CD14-positive monocyte (primary cell): Measurements from ENCODE around the gene ARHGDIA. TPM values are rescaled to one million over a fixed set of nuclear protein-coding genes. Genes with fewer than 3 reads are reported as not detected.
A peak's percentile ranks its signal among the peaks of the same experiment; 100 is the strongest.

Experiments
- DNase-seq, 3 donors: peaks; one replicate each; pipeline ENCODE4 v3.0.0-alpha.2; 2011 to 2022
- H2AFZ ChIP-seq: 2 replicates; pipeline ENCODE4 v1.6.0; 2012; ENCODE audit warnings: mild to moderate bottlenecking, low read depth, low read length, inconsistent platforms; ENCODE audit not compliant: insufficient read depth, poor library complexity, severe bottlenecking
- H3K27ac ChIP-seq, 2 donors: 1 replicate in 1 of 2; 2 replicates in 1 of 2; pipeline ENCODE4 v1.5.1; 2012 to 2013; ENCODE audit warnings: low read length in 2 of 2, control low read depth in 1 of 2, inconsistent platforms in 1 of 2, low read depth in 1 of 2, mild to moderate bottlenecking in 1 of 2
- H3K27me3 ChIP-seq, 2 donors: one replicate each; pipeline versions ENCODE4 v1.6.0 to v1.6.1; 2011 to 2013; ENCODE audit warnings: low read length in 2 of 2; ENCODE audit not compliant: control insufficient read depth in 2 of 2, insufficient read depth in 2 of 2
- H3K36me3 ChIP-seq, 2 donors: replicated peaks in 1 of 2; 1 replicate in 1 of 2; 2 replicates in 1 of 2; pipeline versions ENCODE4 v1.5.1 to v1.6.1; 2012 to 2013; ENCODE audit warnings: low read length in 2 of 2, control low read depth in 1 of 2, inconsistent platforms in 1 of 2, mild to moderate bottlenecking in 1 of 2; ENCODE audit not compliant: insufficient read depth in 2 of 2, control insufficient read depth in 1 of 2
- H3K4me1 ChIP-seq, 2 donors: 1 replicate in 1 of 2; 2 replicates in 1 of 2; pipeline versions ENCODE4 v1.5.1 to v1.6.1; 2012 to 2013; ENCODE audit warnings: low read length in 2 of 2, control low read depth in 1 of 2, inconsistent platforms in 1 of 2, mild to moderate bottlenecking in 1 of 2, moderate library complexity in 1 of 2; ENCODE audit not compliant: insufficient read depth in 2 of 2, control insufficient read depth in 1 of 2
- H3K4me2 ChIP-seq: replicated peaks from 2 replicates; pipeline ENCODE3; 2012; ENCODE audit warnings: low read length, moderate library complexity, mild to moderate bottlenecking; ENCODE audit not compliant: poor library complexity, severe bottlenecking; ENCODE audit errors: extremely low read depth
- H3K4me3 ChIP-seq, 3 experiments: fragments of 200-600 bp in 1 of 3; sonication (generic) in 1 of 3; replicated peaks in 1 of 3; 1 replicate in 2 of 3; 2 replicates in 1 of 3; pipeline ENCODE4 v1.5.1; 2011 to 2013; ENCODE audit warnings: low read length in 3 of 3, mild to moderate bottlenecking in 3 of 3, control low read depth in 2 of 3, low read depth in 2 of 3, inconsistent platforms in 1 of 3, moderate library complexity in 1 of 3
- H3K79me2 ChIP-seq: 2 replicates; pipeline ENCODE4 v1.6.0; 2012; ENCODE audit warnings: mild to moderate bottlenecking, control low read depth, inconsistent platforms, low read length, moderate library complexity; ENCODE audit not compliant: insufficient read depth
- H3K9ac ChIP-seq: 2 replicates; pipeline ENCODE4 v1.6.0; 2017; ENCODE audit warnings: low read length, mild to moderate bottlenecking; ENCODE audit not compliant: insufficient read depth, poor library complexity, severe bottlenecking
- H3K9me3 ChIP-seq, 2 donors: replicated peaks in 1 of 2; 1 replicate in 1 of 2; 2 replicates in 1 of 2; pipeline versions ENCODE4 v1.5.1 to v1.6.1; 2012 to 2013; ENCODE audit warnings: low read length in 2 of 2, control low read depth in 1 of 2; ENCODE audit not compliant: control insufficient read depth in 1 of 2, insufficient read depth in 1 of 2
- H4K20me1 ChIP-seq: 2 replicates; pipeline ENCODE4 v1.6.0; 2012; ENCODE audit warnings: mild to moderate bottlenecking, low read length, control low read depth, moderate library complexity; ENCODE audit not compliant: insufficient read depth
- H3K27ac Mint-ChIP-seq, 7 donors: one replicate each; pipeline ENCODE4 v1.8.0; 2020; ENCODE audit warnings: mild to moderate bottlenecking in 7 of 7, mixed read lengths in 7 of 7, moderate library complexity in 6 of 7, inconsistent platforms in 2 of 7
- H3K27me3 Mint-ChIP-seq, 3 donors: one replicate each; pipeline ENCODE4 v1.8.0; 2021 to 2022; ENCODE audit warnings: low read depth in 3 of 3, mild to moderate bottlenecking in 3 of 3, mixed read lengths in 3 of 3, moderate library complexity in 3 of 3, inconsistent platforms in 1 of 3
- H3K36me3 Mint-ChIP-seq, 2 donors: one replicate each; pipeline ENCODE4 v1.8.0; 2020; ENCODE audit warnings: mixed read lengths in 2 of 2, inconsistent platforms in 1 of 2, mild to moderate bottlenecking in 1 of 2
- H3K4me1 Mint-ChIP-seq: one replicate; pipeline ENCODE4 v1.8.0; 2020; ENCODE audit warnings: mild to moderate bottlenecking, mixed read lengths
- H3K4me3 Mint-ChIP-seq, 2 donors: one replicate each; pipeline ENCODE4 v1.8.0; 2020; ENCODE audit warnings: mild to moderate bottlenecking in 2 of 2, mixed read lengths in 2 of 2, moderate library complexity in 1 of 2
- H3K9me3 Mint-ChIP-seq, 7 donors: one replicate each; pipeline ENCODE4 v1.8.0; 2020 to 2022; ENCODE audit warnings: mixed read lengths in 7 of 7, mild to moderate bottlenecking in 6 of 7, moderate library complexity in 6 of 7, inconsistent platforms in 2 of 7
- CTCF ChIP-seq: fragments of 200-600 bp; IDR thresholded peaks from one replicate; pipeline ENCODE4 v1.8.0; 2022; ENCODE audit warnings: antibody characterized with exemption, mild to moderate bottlenecking
- WGBS: methylation state at CpG from one replicate; pipeline ENCODE4 v1.1.5; 2013; ENCODE audit warnings: missing lambda C conversion rate; ENCODE audit not compliant: insufficient coverage; 5-methylcytosine and 5-hydroxymethylcytosine counted together
- intact Hi-C, 2 donors: fragments of 100-400 bp; cut with micrococcal nuclease; formaldehyde crosslinking; loops; one replicate each; pipeline versions ENCODE4 v1.15.0 to v1.15.1; 2023
- polyA plus RNA-seq, 3 donors: library from polyadenylated mRNA; depleted of rRNA in 1 of 3; unstranded in 2 of 3; stranded (reverse) in 1 of 3; fragments of 300-500 nt in 2 of 3; fragments of >200 nt in 1 of 3; fragmentation: Illumina TruSeq in 2 of 3; gene quantifications; 1 replicate in 2 of 3; 2 replicates in 1 of 3; pipeline ENCODE4 v1.2.3, GENCODE V29; 2012 to 2021

The ARHGDIA gene
- polyA plus RNA-seq, 3 donors = 86.3 to 477 (median 97.2) TPM

GRCh38 chr17:81866440-81867169 lies 4.5 kb downstream of the ARHGDIA start:
- Histone ChIP-seq H3K4me3 (no peak overlapping the region), H3K36me3 (peaks cover 23 to 24% of the 10 kb centered on the region in 2 donors), H3K4me1 (peaks cover 36 to 55% of the 10 kb centered on the region in 2 donors), H4K20me1 (peaks cover 65% of the 10 kb centered on the region), H3K79me2 (peaks cover 81% of the 10 kb centered on the region), H3K9me3 (no peaks in the 10 kb centered on the region), H3K27me3 (no peaks in the 10 kb centered on the region), H3K4me2 (no peak overlapping the region), H2AFZ (no peak overlapping the region), H3K27ac (peak overlapping the region in 1 of 2 donors; percentile 31), H3K9ac (no peak overlapping the region)
- H3K27ac Mint-ChIP-seq = peak overlapping the region in 5 of 7 donors; percentile 5 to 78 (median 42)
- H3K9me3 Mint-ChIP-seq = no peaks in the 10 kb centered on the region
- intact Hi-C loops = loop anchor here in 1 of 2 donors (10.0 kb wide), 1 partner anchor 48 kb away; the partner anchor contains the start of genes PCYT2 and SIRT7
- peaks cover 0 to under 1% (median 0%) of the 10 kb centered on the region in 3 donors for H3K27me3 Mint-ChIP-seq
- peaks cover 36% of the 10 kb centered on the region for H3K4me1 Mint-ChIP-seq
- 70% methylated on average over 13 of the region's 18 CpGs for WGBS
- H3K4me3 Mint-ChIP-seq = no peak overlapping the region
- peaks cover 20 to 38% of the 10 kb centered on the region in 2 donors for H3K36me3 Mint-ChIP-seq
- TF ChIP-seq CTCF = no peak
- no peak for DNase-seq

GRCh38 chr17:81865733-81866439 lies 5.3 kb downstream of the ARHGDIA start:
- Histone ChIP-seq H3K27ac (no peak overlapping the region), H3K4me1 (peaks cover 38 to 56% of the 10 kb centered on the region in 2 donors), H3K9ac (no peak overlapping the region), H2AFZ (no peak overlapping the region), H3K79me2 (peaks cover 82% of the 10 kb centered on the region), H3K27me3 (no peaks in the 10 kb centered on the region), H3K4me3 (no peak overlapping the region), H3K36me3 (peaks cover 23 to 24% of the 10 kb centered on the region in 2 donors), H4K20me1 (peaks cover 65% of the 10 kb centered on the region), H3K4me2 (no peak overlapping the region), H3K9me3 (no peaks in the 10 kb centered on the region)
- intact Hi-C loops = loop anchor here in 1 of 2 donors (10.0 kb wide), 1 partner anchor 49 kb away; the partner anchor contains the start of genes PCYT2 and SIRT7
- Mint-ChIP-seq H3K27ac (peak overlapping the region in 4 of 7 donors; percentile 19 to 75 (median 31)), H3K4me3 (no peak overlapping the region), H3K27me3 (peaks cover 0 to 2% (median 0%) of the 10 kb centered on the region in 3 donors), H3K9me3 (no peaks in the 10 kb centered on the region), H3K36me3 (peaks cover 20 to 38% of the 10 kb centered on the region in 2 donors), H3K4me1 (peaks cover 39% of the 10 kb centered on the region)
- DNase-seq = no peak
- 92% methylated on average over 17 of the region's 18 CpGs for WGBS
- no peak for TF ChIP-seq CTCF
